Measurements from ENCODE around the gene KRTAP4-8. TPM values are rescaled to one million over a fixed set of nuclear protein-coding genes. Genes with fewer than 3 reads are reported as not detected.
"Not testable (repeated sequence)": the region's sequence is repeated elsewhere in the genome, so short reads cannot be mapped to it uniquely, and the experiment has no call there.

Gene KRTAP4-8
- polyA plus RNA-seq, 1 donor = not detected

- not testable (repeated sequence) for H3K36me3 ChIP-seq (ENCODE audit: control insufficient read depth, insufficient read depth, low read length); H3K27ac ChIP-seq (ENCODE audit: low read length); H3K4me3 ChIP-seq (ENCODE audit: low read length); H3K27me3 ChIP-seq (ENCODE audit: control insufficient read depth, insufficient read depth, low read length); H3K4me1 ChIP-seq (ENCODE audit: control insufficient read depth, insufficient read depth, low read length); H3K9me3 ChIP-seq (ENCODE audit: control insufficient read depth, low read depth, low read length); DNase-seq
- WGBS (ENCODE audit: insufficient coverage, low lambda C conversion rate) = 60% methylated on average over 1 of the region's 4 CpGs
Observed at GRCh38 chr17:41088760-41089352, 9.1 kb downstream of the KRTAP4-8 start.

GRCh38 chr17:41084100-41084856, 13.7 kb downstream of the KRTAP4-8 start, which contains the start of gene KRTAP4-7:
TSS of gene KRTAP4-7 (plus strand) at chr17:41084150. CDS start at chr17:41084207, 57 bp downstream.
- not testable (repeated sequence) for H3K4me1 ChIP-seq (ENCODE audit: control insufficient read depth, insufficient read depth, low read length); DNase-seq; H3K36me3 ChIP-seq (ENCODE audit: control insufficient read depth, insufficient read depth, low read length); H3K9me3 ChIP-seq (ENCODE audit: control insufficient read depth, low read depth, low read length); H3K27me3 ChIP-seq (ENCODE audit: control insufficient read depth, insufficient read depth, low read length); H3K27ac ChIP-seq (ENCODE audit: low read length); H3K4me3 ChIP-seq (ENCODE audit: low read length)
- WGBS (ENCODE audit: insufficient coverage, low lambda C conversion rate) = no CpG with 5 or more reads among the region's 14 CpGs

DNA sequence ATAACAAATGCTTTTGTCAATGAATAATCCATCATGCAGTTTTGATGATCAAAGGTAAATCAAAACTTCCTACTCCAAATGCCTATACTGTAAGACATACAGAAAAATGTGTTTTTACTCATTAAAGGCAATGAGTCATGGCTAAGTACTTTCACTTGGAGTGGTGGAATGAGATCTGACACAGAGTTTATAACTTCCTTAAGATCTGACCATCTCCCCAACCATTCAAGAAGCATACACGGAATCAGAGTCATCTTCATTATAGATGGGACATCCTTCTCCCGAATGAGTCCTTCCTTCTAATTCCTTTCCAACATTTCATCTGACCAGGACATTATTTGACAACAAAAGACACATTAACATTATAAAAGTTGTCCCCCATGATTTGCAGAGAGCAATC, 14.5 kb downstream of the KRTAP4-8 start:
- not testable (repeated sequence) for H3K36me3 ChIP-seq (ENCODE audit: control insufficient read depth, insufficient read depth, low read length); H3K4me3 ChIP-seq (ENCODE audit: low read length); H3K27ac ChIP-seq (ENCODE audit: low read length); H3K4me1 ChIP-seq (ENCODE audit: control insufficient read depth, insufficient read depth, low read length); DNase-seq; H3K9me3 ChIP-seq (ENCODE audit: control insufficient read depth, low read depth, low read length); H3K27me3 ChIP-seq (ENCODE audit: control insufficient read depth, insufficient read depth, low read length)
- WGBS (ENCODE audit: insufficient coverage, low lambda C conversion rate) = no CpG with 5 or more reads among the region's 2 CpGs

DNA sequence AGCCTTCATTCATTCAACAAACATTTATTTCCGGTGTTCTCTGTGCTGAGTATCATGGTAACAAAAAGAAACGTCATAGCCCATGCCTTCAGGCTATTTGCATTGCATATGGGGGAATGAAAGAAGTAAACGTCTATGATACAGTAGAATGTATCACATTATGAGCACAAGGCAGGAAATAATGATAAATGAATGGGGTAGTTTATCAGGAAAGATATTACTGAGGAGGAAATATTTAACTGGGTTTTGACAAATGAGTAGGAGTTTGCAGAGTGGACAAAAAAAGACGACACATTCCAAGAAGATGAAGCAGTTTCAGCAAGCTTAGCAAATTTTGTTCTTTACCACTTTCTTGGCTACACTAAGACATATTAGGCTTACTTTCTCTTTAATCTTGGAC, 15.3 kb downstream of the KRTAP4-8 start:
- WGBS (ENCODE audit: insufficient coverage, low lambda C conversion rate) = 60% methylated on average over 3 of the region's 4 CpGs
- Histone ChIP-seq H3K27ac (ENCODE audit: low read length) (no peak overlapping the region), H3K4me3 (ENCODE audit: low read length) (no peak overlapping the region), H3K9me3 (ENCODE audit: control insufficient read depth, low read depth, low read length) (no peaks in the 10 kb centered on the region), H3K36me3 (ENCODE audit: control insufficient read depth, insufficient read depth, low read length) (no peaks in the 10 kb centered on the region), H3K4me1 (ENCODE audit: control insufficient read depth, insufficient read depth, low read length) (no peaks in the 10 kb centered on the region), H3K27me3 (ENCODE audit: control insufficient read depth, insufficient read depth, low read length) (no peaks in the 10 kb centered on the region)
- no peak for DNase-seq

DNA sequence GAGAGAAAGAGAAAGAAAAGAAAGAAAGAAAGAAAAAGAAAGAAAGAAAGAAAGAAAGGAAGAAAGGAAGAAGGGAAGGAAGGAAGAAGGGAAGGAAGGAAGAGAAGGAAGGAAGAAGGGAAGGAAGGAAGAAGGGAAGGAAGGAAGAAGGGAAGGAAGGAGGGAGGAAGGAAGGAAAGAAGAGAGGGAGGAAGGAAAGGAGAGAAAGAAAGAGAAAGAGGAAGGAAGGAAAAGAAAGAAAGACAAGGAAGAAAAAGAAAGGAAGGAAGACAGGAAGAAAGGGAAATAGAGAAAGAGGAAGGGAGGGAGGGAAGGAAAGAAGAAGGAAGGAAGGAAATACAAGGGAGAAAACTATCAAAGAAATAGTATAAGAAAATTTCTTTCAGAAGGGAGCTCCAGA, 21.2 kb downstream of the KRTAP4-8 start:
- Histone ChIP-seq H3K27me3 (ENCODE audit: control insufficient read depth, insufficient read depth, low read length) (peaks cover 4% of the 10 kb centered on the region), H3K4me1 (ENCODE audit: control insufficient read depth, insufficient read depth, low read length) (no peaks in the 10 kb centered on the region), H3K27ac (ENCODE audit: low read length) (no peak overlapping the region), H3K36me3 (ENCODE audit: control insufficient read depth, insufficient read depth, low read length) (no peaks in the 10 kb centered on the region), H3K9me3 (ENCODE audit: control insufficient read depth, low read depth, low read length) (no peaks in the 10 kb centered on the region), H3K4me3 (ENCODE audit: low read length) (no peak overlapping the region)
- DNase-seq = no peak

- no peak for DNase-seq
- Histone ChIP-seq H3K4me1 (ENCODE audit: control insufficient read depth, insufficient read depth, low read length) (no peaks in the 10 kb centered on the region), H3K4me3 (ENCODE audit: low read length) (no peak overlapping the region), H3K27me3 (ENCODE audit: control insufficient read depth, insufficient read depth, low read length) (peaks cover 4% of the 10 kb centered on the region), H3K27ac (ENCODE audit: low read length) (no peak overlapping the region), H3K9me3 (ENCODE audit: control insufficient read depth, low read depth, low read length) (no peaks in the 10 kb centered on the region), H3K36me3 (ENCODE audit: control insufficient read depth, insufficient read depth, low read length) (no peaks in the 10 kb centered on the region)
- no CpG with 5 or more reads among the region's 2 CpGs for WGBS (ENCODE audit: insufficient coverage, low lambda C conversion rate)
Observed at GRCh38 chr17:41073676-41074075, 24.3 kb downstream of the KRTAP4-8 start.

GRCh38 chr17:41071606-41072360, 26.2 kb downstream of the KRTAP4-8 start:
- Histone ChIP-seq H3K27me3 (ENCODE audit: control insufficient read depth, insufficient read depth, low read length) (peaks cover 4% of the 10 kb centered on the region), H3K9me3 (ENCODE audit: control insufficient read depth, low read depth, low read length) (no peaks in the 10 kb centered on the region), H3K36me3 (ENCODE audit: control insufficient read depth, insufficient read depth, low read length) (no peaks in the 10 kb centered on the region), H3K27ac (ENCODE audit: low read length) (no peak overlapping the region), H3K4me3 (ENCODE audit: low read length) (no peak overlapping the region), H3K4me1 (ENCODE audit: control insufficient read depth, insufficient read depth, low read length) (no peaks in the 10 kb centered on the region)
- WGBS (ENCODE audit: insufficient coverage, low lambda C conversion rate) = no CpG with 5 or more reads among the region's 5 CpGs
- peak in 1 of 2 donors; percentile 2 for DNase-seq

- WGBS (ENCODE audit: insufficient coverage, low lambda C conversion rate) = no CpG with 5 or more reads among the region's 3 CpGs
- Histone ChIP-seq H3K4me1 (ENCODE audit: control insufficient read depth, insufficient read depth, low read length) (no peaks in the 10 kb centered on the region), H3K36me3 (ENCODE audit: control insufficient read depth, insufficient read depth, low read length) (no peaks in the 10 kb centered on the region), H3K27me3 (ENCODE audit: control insufficient read depth, insufficient read depth, low read length) (peaks cover 8% of the 10 kb centered on the region), H3K9me3 (ENCODE audit: control insufficient read depth, low read depth, low read length) (no peaks in the 10 kb centered on the region), H3K27ac (ENCODE audit: low read length) (no peak overlapping the region), H3K4me3 (ENCODE audit: low read length) (no peak overlapping the region)
- DNase-seq = no peak
Observed at GRCh38 chr17:41069031-41069430, 28.9 kb downstream of the KRTAP4-8 start.

DNA sequence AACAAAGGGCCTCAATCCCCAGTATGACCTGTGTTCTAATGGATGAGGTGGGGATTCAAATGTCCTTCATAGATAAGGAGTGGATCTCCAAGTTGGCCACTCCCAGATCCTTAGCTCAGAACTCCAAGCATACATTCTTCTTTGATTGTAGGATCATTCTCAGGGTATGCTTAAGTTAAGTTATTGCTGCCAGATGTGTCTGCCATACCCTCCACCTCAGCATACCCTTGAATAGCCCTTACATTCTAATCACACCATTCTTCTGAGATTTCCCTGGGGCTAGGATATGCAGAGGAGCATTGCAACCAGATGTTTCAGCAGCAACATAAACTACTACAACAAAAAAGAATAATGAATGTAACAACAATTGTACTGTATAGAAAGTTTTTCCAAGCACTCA, 30.7 kb downstream of the KRTAP4-8 start:
- Histone ChIP-seq H3K36me3 (ENCODE audit: control insufficient read depth, insufficient read depth, low read length) (no peaks in the 10 kb centered on the region), H3K4me1 (ENCODE audit: control insufficient read depth, insufficient read depth, low read length) (no peaks in the 10 kb centered on the region), H3K27me3 (ENCODE audit: control insufficient read depth, insufficient read depth, low read length) (peaks cover 11% of the 10 kb centered on the region), H3K4me3 (ENCODE audit: low read length) (no peak overlapping the region), H3K9me3 (ENCODE audit: control insufficient read depth, low read depth, low read length) (no peaks in the 10 kb centered on the region), H3K27ac (ENCODE audit: low read length) (no peak overlapping the region)
- no peak for DNase-seq

DNA sequence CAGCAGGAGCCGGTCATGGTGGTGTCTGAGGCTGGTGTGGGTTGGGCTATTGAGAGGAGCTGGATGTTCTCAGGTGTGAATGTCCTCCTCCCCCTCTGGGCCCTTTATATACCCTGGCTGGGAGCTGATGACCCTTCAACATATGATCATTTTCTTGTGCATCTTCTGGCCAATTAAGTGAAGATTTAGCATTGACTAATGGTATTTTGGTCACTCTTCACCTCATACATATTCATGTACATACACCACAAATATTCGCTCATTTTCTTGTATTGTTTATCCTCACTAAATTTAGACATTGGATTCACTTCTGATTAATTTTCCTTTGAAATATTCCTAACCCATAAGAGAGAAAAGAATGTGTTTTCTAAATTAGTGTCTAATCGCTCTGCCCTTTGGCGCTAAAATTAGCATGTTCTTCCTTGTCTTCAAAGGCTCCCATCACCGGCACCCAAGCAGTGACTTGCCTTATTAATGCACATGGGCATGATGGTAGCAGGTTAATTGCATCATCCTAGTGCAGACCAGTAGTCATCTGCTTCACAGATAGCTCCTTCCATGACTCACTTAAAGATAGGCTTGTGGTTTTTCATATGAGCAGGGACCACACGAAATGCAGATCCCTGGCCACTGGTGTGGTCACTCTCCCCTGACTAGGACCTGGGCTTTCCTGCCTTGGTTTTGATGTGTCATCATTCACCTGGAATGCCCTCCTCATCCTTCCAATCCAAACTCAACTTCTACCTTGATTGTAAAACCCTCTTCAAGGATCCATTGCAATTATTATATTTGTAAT, 31.9 kb downstream of the KRTAP4-8 start, which contains the start of gene KRTAP2-4:
Gene KRTAP2-4 (minus strand): TSS at position 51 of the 796 bp plus-strand sequence. CDS start 34 bp downstream, at position 17.
- H3K36me3 ChIP-seq (ENCODE audit: control insufficient read depth, insufficient read depth, low read length) = no peaks in the 10 kb centered on the region
- no peaks in the 10 kb centered on the region for H3K4me1 ChIP-seq (ENCODE audit: control insufficient read depth, insufficient read depth, low read length)
- WGBS (ENCODE audit: insufficient coverage, low lambda C conversion rate) = 86% methylated on average over 1 of the region's 6 CpGs
- H3K9me3 ChIP-seq (ENCODE audit: control insufficient read depth, low read depth, low read length) = no peaks in the 10 kb centered on the region
- H3K27ac ChIP-seq (ENCODE audit: low read length) = no peak within 1 kb of the TSS
- no peak for DNase-seq
- H3K27me3 ChIP-seq (ENCODE audit: control insufficient read depth, insufficient read depth, low read length) = peaks cover 11% of the 10 kb centered on the region
- H3K4me3 ChIP-seq (ENCODE audit: low read length) = no peak within 1 kb of the TSS
